Nephron (organoid): ENCODE measurements around the gene PLXNA1.

ENCODE experiments used
- H3K27ac Mint-ChIP-seq, 3 experiments: 2 replicates each; pipeline ENCODE4 v1.8.0; 2020; ENCODE audit warnings: mixed read lengths in 3 of 3, mild to moderate bottlenecking in 2 of 3, moderate library complexity in 1 of 3
- H3K27me3 Mint-ChIP-seq: 2 replicates; pipeline ENCODE4 v1.8.0; 2021; ENCODE audit warnings: low read depth, mild to moderate bottlenecking, moderate library complexity, mixed read lengths
- H3K36me3 Mint-ChIP-seq: 2 replicates; pipeline ENCODE4 v1.8.0; 2020; ENCODE audit warnings: low read depth, mixed read lengths
- H3K4me1 Mint-ChIP-seq: 2 replicates; pipeline ENCODE4 v1.8.0; 2020; ENCODE audit warnings: mixed read lengths
- H3K4me3 Mint-ChIP-seq, 3 experiments: 2 replicates each; pipeline ENCODE4 v1.8.0; 2020; ENCODE audit warnings: mild to moderate bottlenecking in 3 of 3, mixed read lengths in 3 of 3, moderate library complexity in 2 of 3
- H3K9me3 Mint-ChIP-seq: 2 replicates; pipeline ENCODE4 v1.8.0; 2020; ENCODE audit warnings: mixed read lengths
- TF ChIP-seq, protein P1 (sequence below), 3 experiments: fragments of 200-600 bp; sonication (generic); IDR thresholded peaks; one replicate each; pipeline ENCODE4 v1.5.0; 2021; ENCODE audit warnings: antibody characterized with exemption in 3 of 3; ENCODE audit not compliant: unreplicated experiment in 3 of 3

PLXNA1 gene

DNA sequence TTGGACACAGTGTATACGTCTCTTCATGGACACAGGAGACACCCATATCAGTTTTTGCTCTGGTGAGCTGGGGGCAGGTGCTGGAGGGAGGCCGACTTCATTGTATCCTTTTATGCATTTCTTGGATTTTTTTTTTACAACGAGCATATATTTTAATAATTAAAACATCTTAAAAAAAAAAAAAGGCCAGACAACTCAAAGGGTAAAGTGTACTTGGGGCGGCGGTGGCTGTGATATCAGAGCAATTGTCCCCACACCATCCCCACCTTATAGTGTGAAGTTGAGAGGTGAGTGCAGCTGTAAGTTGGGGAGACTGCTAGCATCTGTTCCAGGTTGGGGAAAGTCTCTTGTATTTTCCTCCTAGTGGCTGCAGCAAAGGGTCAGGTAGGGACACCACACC lies 12.0 kb upstream of the PLXNA1 start:
- Mint-ChIP-seq H3K36me3 (peaks cover 9% of the 10 kb centered on the region), H3K9me3 (peaks cover 15% of the 10 kb centered on the region), H3K27ac (no peak overlapping the region), H3K27me3 (peaks cover 4% of the 10 kb centered on the region), H3K4me3 (no peak overlapping the region), H3K4me1 (peaks cover 17% of the 10 kb centered on the region)
- TF ChIP-seq, protein P1, sequence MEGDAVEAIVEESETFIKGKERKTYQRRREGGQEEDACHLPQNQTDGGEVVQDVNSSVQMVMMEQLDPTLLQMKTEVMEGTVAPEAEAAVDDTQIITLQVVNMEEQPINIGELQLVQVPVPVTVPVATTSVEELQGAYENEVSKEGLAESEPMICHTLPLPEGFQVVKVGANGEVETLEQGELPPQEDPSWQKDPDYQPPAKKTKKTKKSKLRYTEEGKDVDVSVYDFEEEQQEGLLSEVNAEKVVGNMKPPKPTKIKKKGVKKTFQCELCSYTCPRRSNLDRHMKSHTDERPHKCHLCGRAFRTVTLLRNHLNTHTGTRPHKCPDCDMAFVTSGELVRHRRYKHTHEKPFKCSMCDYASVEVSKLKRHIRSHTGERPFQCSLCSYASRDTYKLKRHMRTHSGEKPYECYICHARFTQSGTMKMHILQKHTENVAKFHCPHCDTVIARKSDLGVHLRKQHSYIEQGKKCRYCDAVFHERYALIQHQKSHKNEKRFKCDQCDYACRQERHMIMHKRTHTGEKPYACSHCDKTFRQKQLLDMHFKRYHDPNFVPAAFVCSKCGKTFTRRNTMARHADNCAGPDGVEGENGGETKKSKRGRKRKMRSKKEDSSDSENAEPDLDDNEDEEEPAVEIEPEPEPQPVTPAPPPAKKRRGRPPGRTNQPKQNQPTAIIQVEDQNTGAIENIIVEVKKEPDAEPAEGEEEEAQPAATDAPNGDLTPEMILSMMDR (IDR thresholded peaks at IDR 0.05; ENCODE audit: unreplicated experiment in 3 of 3) = no peak

DNA sequence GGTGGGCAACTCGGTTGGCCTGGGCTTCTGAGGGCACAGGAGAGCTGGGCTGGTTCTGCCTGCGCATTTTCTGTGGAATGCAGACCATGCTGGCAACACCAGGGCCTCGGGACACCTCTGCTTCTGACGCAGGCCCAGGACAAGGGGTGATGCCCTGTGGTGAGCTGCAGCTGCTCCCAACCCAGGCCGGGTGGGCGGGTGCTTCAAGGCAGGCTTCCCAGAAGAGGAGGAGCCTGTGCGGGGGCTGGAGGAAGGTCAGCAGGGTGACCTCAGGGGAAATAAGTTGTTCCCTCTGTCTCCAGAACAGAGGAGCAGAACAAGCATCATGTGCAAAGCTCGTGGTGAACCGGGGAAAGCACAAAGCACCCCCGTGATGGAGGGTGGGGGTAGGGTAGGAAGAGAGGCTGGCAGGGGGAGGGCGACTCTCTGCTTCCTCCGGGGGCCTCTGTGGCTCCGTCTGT lies 11.0 kb upstream of the PLXNA1 start:
- Mint-ChIP-seq H3K27me3 (peaks cover 4% of the 10 kb centered on the region), H3K9me3 (peaks cover 15% of the 10 kb centered on the region), H3K27ac (no peak overlapping the region), H3K4me1 (peaks cover 17% of the 10 kb centered on the region), H3K4me3 (no peak overlapping the region), H3K36me3 (peaks cover 9% of the 10 kb centered on the region)
- TF ChIP-seq, protein P1 (IDR thresholded peaks at IDR 0.05; ENCODE audit: unreplicated experiment in 3 of 3) = no peak

DNA sequence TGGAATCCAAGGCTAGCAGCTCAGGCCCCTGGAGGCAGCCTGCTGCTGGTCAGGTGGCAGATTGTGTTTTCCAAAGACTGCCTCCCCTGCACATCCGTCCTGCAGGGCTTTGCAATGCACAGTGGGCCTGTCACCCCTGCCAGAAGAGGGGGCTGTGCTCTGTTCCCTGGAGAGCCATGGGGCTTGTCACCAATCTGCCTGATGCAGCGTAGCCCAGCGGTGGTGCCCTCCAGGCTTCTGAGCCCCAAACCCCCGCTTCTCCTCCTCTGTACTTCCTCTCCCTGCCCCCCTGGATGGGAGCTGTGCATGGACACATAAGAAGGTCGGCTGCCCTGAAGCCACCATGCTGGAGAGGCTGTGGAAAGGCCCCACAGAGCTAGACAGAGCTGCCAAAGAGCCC lies 10.0 kb upstream of the PLXNA1 start:
- H3K4me1 Mint-ChIP-seq = peaks cover 17% of the 10 kb centered on the region

DNA sequence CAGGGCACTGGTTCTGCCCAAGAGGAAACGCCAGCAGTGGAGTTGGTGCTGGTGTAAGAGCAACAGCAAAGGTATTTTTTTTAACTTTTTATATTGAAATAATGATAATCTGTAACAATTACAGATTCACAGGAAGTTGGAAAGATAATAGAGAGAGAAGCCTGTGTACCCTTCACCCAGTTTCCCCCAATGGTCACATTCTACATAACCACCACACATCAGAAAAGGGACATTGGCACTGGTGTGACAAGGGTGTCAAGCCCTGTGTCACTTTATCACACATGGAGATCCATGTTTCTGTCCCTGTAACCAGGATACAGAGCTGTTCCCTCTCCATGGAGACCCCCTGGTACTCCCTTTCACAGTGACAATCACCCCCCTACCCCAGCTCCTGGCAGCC lies 9.1 kb upstream of the PLXNA1 start:
- H3K4me1 Mint-ChIP-seq = peaks cover 9% of the 10 kb centered on the region
- H3K36me3 Mint-ChIP-seq = peaks cover 9% of the 10 kb centered on the region
- H3K9me3 Mint-ChIP-seq = peaks cover 18% of the 10 kb centered on the region
- H3K27me3 Mint-ChIP-seq = peaks cover 8% of the 10 kb centered on the region
- H3K4me3 Mint-ChIP-seq = no peak overlapping the region
- TF ChIP-seq, protein P1 (IDR thresholded peaks at IDR 0.05; ENCODE audit: unreplicated experiment in 3 of 3) = no peak
- H3K27ac Mint-ChIP-seq = no peak overlapping the region

More for the DNA sequence above, 10.0 kb upstream of the PLXNA1 start:
- Mint-ChIP-seq H3K27me3 (peaks cover 4% of the 10 kb centered on the region), H3K36me3 (peaks cover 9% of the 10 kb centered on the region), H3K27ac (no peak overlapping the region), H3K4me3 (no peak overlapping the region), H3K9me3 (peaks cover 15% of the 10 kb centered on the region)
- TF ChIP-seq, protein P1 (IDR thresholded peaks at IDR 0.05; ENCODE audit: unreplicated experiment in 3 of 3) = no peak

DNA sequence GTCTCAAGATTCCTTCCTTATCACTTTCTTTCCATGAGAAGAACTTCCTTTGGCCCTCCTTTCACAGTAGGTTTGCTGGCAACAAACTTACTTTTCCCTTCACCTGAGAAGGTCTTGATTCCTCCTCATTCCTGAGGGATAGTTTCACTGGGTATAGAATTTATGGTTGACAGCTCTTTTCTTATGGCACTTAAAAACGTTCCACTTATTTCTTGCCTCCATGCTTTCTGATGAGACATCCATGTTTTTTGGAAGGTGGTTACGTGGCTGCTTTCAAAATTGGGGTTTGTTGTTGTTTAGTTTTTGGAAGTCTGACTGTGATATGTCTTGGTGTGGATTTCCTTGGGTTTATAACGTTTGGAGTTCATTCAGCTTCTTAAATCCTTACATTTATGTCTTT lies 8.2 kb upstream of the PLXNA1 start:
- Mint-ChIP-seq H3K27ac (no peak overlapping the region), H3K9me3 (peaks cover 18% of the 10 kb centered on the region), H3K4me1 (no peaks in the 10 kb centered on the region), H3K27me3 (peaks cover 15% of the 10 kb centered on the region), H3K36me3 (peaks cover 9% of the 10 kb centered on the region), H3K4me3 (no peak overlapping the region)
- TF ChIP-seq, protein P1 (IDR thresholded peaks at IDR 0.05; ENCODE audit: unreplicated experiment in 3 of 3) = no peak

DNA sequence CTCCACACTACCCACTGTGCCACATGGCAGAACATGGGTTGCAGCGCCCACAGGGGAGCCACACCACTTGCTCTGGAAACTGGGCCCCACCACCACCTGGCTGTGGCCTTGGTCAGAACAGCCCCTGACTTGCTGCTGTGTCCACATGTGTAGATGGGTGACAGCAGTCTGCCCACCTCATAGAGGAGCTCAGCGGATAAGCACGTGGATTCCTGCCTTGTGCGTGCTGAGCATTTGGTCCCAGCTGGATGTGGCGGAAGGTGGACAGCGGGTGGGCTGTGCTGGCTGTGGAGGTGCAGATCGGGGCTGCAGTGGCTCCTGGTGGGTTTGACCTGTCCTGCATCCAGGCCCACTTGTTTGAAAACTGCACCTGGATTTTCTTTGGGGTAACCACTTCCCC lies 6.0 kb upstream of the PLXNA1 start:
- Mint-ChIP-seq H3K4me3 (no peak overlapping the region), H3K36me3 (peaks cover 9% of the 10 kb centered on the region), H3K27me3 (peaks cover 34% of the 10 kb centered on the region), H3K9me3 (peaks cover 18% of the 10 kb centered on the region), H3K4me1 (no peaks in the 10 kb centered on the region), H3K27ac (no peak overlapping the region)
- TF ChIP-seq, protein P1 (IDR thresholded peaks at IDR 0.05; ENCODE audit: unreplicated experiment in 3 of 3) = no peak
